Measurements from ENCODE around the gene PTMS.

Gene PTMS

GRCh38 chr12:6771509-6772330 is 5.6 kb downstream of the PTMS start:
- no peak for DNase-seq (ENCODE audit: low read depth)
- TF ChIP-seq CTCF (IDR thresholded peaks at IDR 0.05; ENCODE audit: insufficient read depth, low read depth, low read length, missing control alignments): no peak
- no peak overlapping the region for H3K4me3 ChIP-seq (ENCODE audit: low read length)

GRCh38 chr12:6772331-6772695 is 6.2 kb downstream of the PTMS start, which contains the start of gene LAG3:
Gene LAG3 (plus strand): TSS chr12:6772520. CDS start chr12:6772853, 333 bp downstream.
- no peak for DNase-seq (ENCODE audit: low read depth)
- TF ChIP-seq CTCF (IDR thresholded peaks at IDR 0.05; ENCODE audit: insufficient read depth, low read depth, low read length, missing control alignments): no peak
- H3K4me3 ChIP-seq (ENCODE audit: low read length): no peak within 1 kb of the TSS

- TF ChIP-seq CTCF (IDR thresholded peaks at IDR 0.05; ENCODE audit: insufficient read depth, low read depth, low read length, missing control alignments): no peak
- no peak overlapping the region for H3K4me3 ChIP-seq (ENCODE audit: low read length)
Measured at GRCh38 chr12:6772726-6773589, 6.8 kb downstream of the PTMS start.

GRCh38 chr12:6773590-6774351 is 7.6 kb downstream of the PTMS start:
- no peak for TF ChIP-seq CTCF (IDR thresholded peaks at IDR 0.05; ENCODE audit: insufficient read depth, low read depth, low read length, missing control alignments)
- DNase-seq (ENCODE audit: low read depth): no peak
- H3K4me3 ChIP-seq (ENCODE audit: low read length): no peak overlapping the region

More at GRCh38 chr12:6772726-6773589, 6.8 kb downstream of the PTMS start:
- DNase-seq (ENCODE audit: low read depth): no peak

GRCh38 chr12:6774499-6775062 is 8.4 kb downstream of the PTMS start:
- TF ChIP-seq CTCF (IDR thresholded peaks at IDR 0.05; ENCODE audit: insufficient read depth, low read depth, low read length, missing control alignments): no peak
- DNase-seq (ENCODE audit: low read depth): no peak
- H3K4me3 ChIP-seq (ENCODE audit: low read length): no peak overlapping the region
